Muscle layer of colon (tissue), 2 donors: ENCODE data around the gene MPPE1.
"Not testable (repeated sequence)": the region's sequence is repeated elsewhere in the genome, so short reads cannot be mapped to it uniquely, and the experiment has no call there.

Experiments
- H3K27ac ChIP-seq: one replicate; pipeline ENCODE4 v1.7.0; 2013; ENCODE audit warnings: low read depth, mild to moderate bottlenecking, low read length, moderate library complexity
- H3K27me3 ChIP-seq, 2 donors: one replicate each; pipeline ENCODE4 v1.7.0; 2013; ENCODE audit warnings: low read length in 2 of 2, mild to moderate bottlenecking in 2 of 2; ENCODE audit not compliant: insufficient read depth in 2 of 2, control insufficient read depth in 1 of 2
- H3K36me3 ChIP-seq: one replicate; pipeline ENCODE4 v1.7.0; 2013; ENCODE audit warnings: mild to moderate bottlenecking, low read length; ENCODE audit not compliant: insufficient read depth
- H3K4me1 ChIP-seq: one replicate; pipeline ENCODE4 v1.7.0; 2013; ENCODE audit warnings: mild to moderate bottlenecking, low read length; ENCODE audit not compliant: insufficient read depth
- H3K4me3 ChIP-seq, 2 donors: one replicate each; pipeline ENCODE4 v1.7.0; 2013; ENCODE audit warnings: low read length in 2 of 2, low read depth in 1 of 2, mild to moderate bottlenecking in 1 of 2, moderate library complexity in 1 of 2
- H3K9ac ChIP-seq: one replicate; pipeline ENCODE4 v1.7.0; 2013; ENCODE audit warnings: low read length
- H3K9me3 ChIP-seq: one replicate; pipeline ENCODE4 v1.7.0; 2013; ENCODE audit warnings: mild to moderate bottlenecking, low read length
- donor health status: abdominal sarcoma.
- donor health status: Adenocarcinoma of cecum.

Gene MPPE1

GRCh38 chr18:11909591-11910026 is 1.5 kb upstream of the MPPE1 start:
- Histone ChIP-seq H3K4me3 (peak overlapping the region in 1 of 2 donors; percentile 97), H3K4me1 (peaks cover 7% of the 10 kb centered on the region), H3K9me3 (no peaks in the 10 kb centered on the region), H3K9ac (no peak overlapping the region), H3K36me3 (peaks cover 9% of the 10 kb centered on the region), H3K27me3 (no peaks in the 10 kb centered on the region), H3K27ac (peak overlapping the region; percentile 97)

GRCh38 chr18:11909061-11909455 is 941 bp upstream of the MPPE1 start:
- no peaks in the 10 kb centered on the region for H3K9me3 ChIP-seq
- peak overlapping the region; percentile 86 for H3K9ac ChIP-seq
- H3K4me3 ChIP-seq, result peak overlapping the region; percentile 75 to 97
- peaks cover 9% of the 10 kb centered on the region for H3K36me3 ChIP-seq
- peaks cover 7% of the 10 kb centered on the region for H3K4me1 ChIP-seq
- no peaks in the 10 kb centered on the region for H3K27me3 ChIP-seq
- peak overlapping the region; percentile 97 for H3K27ac ChIP-seq

GRCh38 chr18:11906926-11907874 is 917 bp downstream of the MPPE1 start:
- Histone ChIP-seq H3K36me3 (peaks cover 20% of the 10 kb centered on the region), H3K9ac (peak overlapping the region; percentile 76), H3K27me3 (no peaks in the 10 kb centered on the region), H3K4me3 (peak overlapping the region; percentile 75 to 97), H3K4me1 (peaks cover 7% of the 10 kb centered on the region), H3K27ac (peak overlapping the region; percentile 97), H3K9me3 (no peaks in the 10 kb centered on the region)

- no peak overlapping the region for H3K9ac ChIP-seq
- H3K4me3 ChIP-seq, result no peak overlapping the region
- no peaks in the 10 kb centered on the region for H3K27me3 ChIP-seq
- H3K4me1 ChIP-seq, result peaks cover 7% of the 10 kb centered on the region
- peaks cover 25% of the 10 kb centered on the region for H3K36me3 ChIP-seq
- H3K27ac ChIP-seq, result no peak overlapping the region
- H3K9me3 ChIP-seq, result no peaks in the 10 kb centered on the region
These were observed 1.9 kb downstream of the MPPE1 start for GRCh38 chr18:11906176-11906575.

- Histone ChIP-seq H3K4me3 (no peak overlapping the region), H3K27me3 (no peaks in the 10 kb centered on the region), H3K9ac (no peak overlapping the region), H3K4me1 (peaks cover 7% of the 10 kb centered on the region), H3K27ac (no peak overlapping the region), H3K36me3 (peaks cover 25% of the 10 kb centered on the region), H3K9me3 (no peaks in the 10 kb centered on the region)
These were observed 2.5 kb downstream of the MPPE1 start for GRCh38 chr18:11905613-11906012.

- Histone ChIP-seq H3K27ac (no peak overlapping the region), H3K4me3 (no peak overlapping the region), H3K36me3 (peaks cover 25% of the 10 kb centered on the region), H3K9me3 (no peaks in the 10 kb centered on the region), H3K9ac (no peak overlapping the region), H3K27me3 (no peaks in the 10 kb centered on the region), H3K4me1 (no peaks in the 10 kb centered on the region)
These were observed 5.4 kb downstream of the MPPE1 start for GRCh38 chr18:11902522-11903292.

GRCh38 chr18:11901826-11902438 is 6.2 kb downstream of the MPPE1 start:
- peaks cover 25% of the 10 kb centered on the region for H3K36me3 ChIP-seq
- H3K27me3 ChIP-seq, result no peaks in the 10 kb centered on the region
- no peak overlapping the region for H3K27ac ChIP-seq
- no peaks in the 10 kb centered on the region for H3K9me3 ChIP-seq
- no peaks in the 10 kb centered on the region for H3K4me1 ChIP-seq
- no peak overlapping the region for H3K4me3 ChIP-seq
- no peak overlapping the region for H3K9ac ChIP-seq

- Histone ChIP-seq H3K27me3 (no peaks in the 10 kb centered on the region), H3K36me3 (peaks cover 29% of the 10 kb centered on the region), H3K9ac (no peak overlapping the region), H3K4me3 (no peak overlapping the region), H3K27ac (no peak overlapping the region), H3K9me3 (no peaks in the 10 kb centered on the region), H3K4me1 (no peaks in the 10 kb centered on the region)
These were observed 9.1 kb downstream of the MPPE1 start for GRCh38 chr18:11899063-11899462.

- Histone ChIP-seq H3K9ac (no peak overlapping the region), H3K27me3 (no peaks in the 10 kb centered on the region), H3K4me3 (no peak overlapping the region), H3K4me1 (no peaks in the 10 kb centered on the region), H3K27ac (no peak overlapping the region), H3K36me3 (peaks cover 31% of the 10 kb centered on the region), H3K9me3 (no peaks in the 10 kb centered on the region)
These were observed 10.3 kb downstream of the MPPE1 start for GRCh38 chr18:11897781-11898180.

- H3K4me3 ChIP-seq, H3K27ac ChIP-seq, H3K9me3 ChIP-seq, H3K9ac ChIP-seq, H3K4me1 ChIP-seq, H3K27me3 ChIP-seq: not testable (repeated sequence)
- H3K36me3 ChIP-seq, result peaks cover 47% of the 10 kb centered on the region
These were observed 15.7 kb downstream of the MPPE1 start for GRCh38 chr18:11892438-11892837.

GRCh38 chr18:11891737-11892136 is 16.4 kb downstream of the MPPE1 start:
- Histone ChIP-seq H3K9ac (no peak overlapping the region), H3K4me3 (no peak overlapping the region), H3K27me3 (no peaks in the 10 kb centered on the region), H3K27ac (no peak overlapping the region), H3K36me3 (peaks cover 52% of the 10 kb centered on the region), H3K4me1 (no peaks in the 10 kb centered on the region), H3K9me3 (no peaks in the 10 kb centered on the region)
